IPS-18c (cell line): ENCODE results near the gene TUBGCP2.

Experiments
- H3K4me3 ChIP-seq: 2 replicates; pipeline ENCODE4 v1.7.0; 2013; ENCODE audit warnings: low read depth, mild to moderate bottlenecking, low read length, moderate library complexity; ENCODE audit not compliant: insufficient read depth
- H3K9me3 ChIP-seq: one replicate; pipeline ENCODE4 v1.6.1; 2013; ENCODE audit warnings: mild to moderate bottlenecking, low read length, moderate library complexity; ENCODE audit not compliant: control insufficient read depth, insufficient read depth

The TUBGCP2 gene

DNA sequence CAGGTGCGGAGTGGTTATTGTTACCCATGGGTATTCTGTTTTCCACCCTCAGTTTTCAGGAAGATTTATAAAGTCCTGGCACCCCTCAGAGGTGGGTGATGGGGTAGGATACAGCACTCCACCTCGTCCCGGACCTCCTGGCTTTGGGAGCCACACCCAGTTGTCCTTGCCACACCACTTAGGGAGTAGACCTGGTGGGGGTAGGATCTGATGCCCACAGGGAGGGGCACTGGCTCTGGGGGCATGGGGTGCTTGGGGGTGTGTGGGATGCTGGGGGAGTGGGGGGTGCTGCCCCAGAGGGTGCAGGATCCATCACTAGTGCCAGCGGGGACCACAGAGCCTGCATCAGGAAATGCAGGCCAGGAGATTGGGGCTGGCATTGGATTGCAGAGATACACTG lies 4.5 kb upstream of the TUBGCP2 start:
- Histone ChIP-seq H3K9me3 (peaks cover 2% of the 10 kb centered on the region), H3K4me3 (no peak overlapping the region)

DNA sequence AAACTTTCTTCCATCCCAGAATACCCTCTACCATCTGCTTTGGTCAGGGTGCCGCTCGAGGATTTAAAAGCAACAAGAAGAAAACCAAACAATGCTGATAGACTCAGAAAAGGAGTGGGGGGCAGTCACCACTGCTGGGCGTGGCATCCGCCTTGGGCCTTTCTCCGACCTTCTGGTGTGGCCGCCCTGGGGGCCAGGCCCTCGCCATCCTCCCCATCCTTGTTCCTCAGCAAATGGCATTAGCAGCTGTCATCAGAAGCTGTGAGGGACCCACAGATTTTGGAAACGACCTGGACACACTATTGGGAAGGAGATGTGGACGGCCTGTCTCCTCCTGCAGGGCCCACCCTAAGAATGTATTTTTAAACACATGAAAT lies 4.1 kb upstream of the TUBGCP2 start:
- H3K4me3 ChIP-seq, result no peak overlapping the region
- H3K9me3 ChIP-seq, result peaks cover 2% of the 10 kb centered on the region

DNA sequence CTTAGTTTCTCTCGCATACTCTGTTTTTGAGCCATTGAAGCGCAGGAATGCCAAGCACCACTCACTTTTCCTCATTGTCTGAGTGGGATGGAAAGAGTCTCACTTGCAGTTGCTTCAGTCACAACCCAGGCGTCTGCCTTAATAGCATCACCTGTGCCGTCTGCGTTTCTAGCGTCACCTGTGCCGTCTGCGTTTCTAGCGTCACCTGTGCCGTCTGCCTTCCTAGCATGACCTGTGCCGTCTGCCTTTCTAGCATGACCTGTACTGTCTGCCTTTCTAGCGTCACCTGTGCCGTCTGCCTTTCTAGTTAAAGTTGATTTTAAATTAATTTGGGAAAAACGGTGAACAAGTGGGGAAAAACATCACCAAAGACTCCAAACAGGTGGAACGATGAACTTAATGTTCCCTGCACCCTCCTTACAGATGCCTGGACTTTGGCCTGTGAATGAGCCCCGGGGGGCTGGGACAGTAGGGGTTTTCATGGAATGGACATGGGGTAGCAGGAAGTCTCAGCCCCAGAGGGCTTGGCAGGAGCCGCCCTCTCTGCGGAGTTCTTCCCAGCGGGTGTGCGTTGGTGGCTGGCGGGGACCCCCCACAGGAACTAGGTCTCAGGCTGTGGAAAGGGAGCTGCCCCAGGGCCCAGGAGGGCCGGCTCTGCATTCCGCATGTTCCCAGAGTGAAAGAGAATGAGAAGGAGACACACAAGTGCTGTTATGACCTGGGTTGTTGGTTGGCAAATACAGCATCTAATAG lies 3.5 kb upstream of the TUBGCP2 start:
- no peak overlapping the region for H3K4me3 ChIP-seq
- H3K9me3 ChIP-seq, result peaks cover 2% of the 10 kb centered on the region

DNA sequence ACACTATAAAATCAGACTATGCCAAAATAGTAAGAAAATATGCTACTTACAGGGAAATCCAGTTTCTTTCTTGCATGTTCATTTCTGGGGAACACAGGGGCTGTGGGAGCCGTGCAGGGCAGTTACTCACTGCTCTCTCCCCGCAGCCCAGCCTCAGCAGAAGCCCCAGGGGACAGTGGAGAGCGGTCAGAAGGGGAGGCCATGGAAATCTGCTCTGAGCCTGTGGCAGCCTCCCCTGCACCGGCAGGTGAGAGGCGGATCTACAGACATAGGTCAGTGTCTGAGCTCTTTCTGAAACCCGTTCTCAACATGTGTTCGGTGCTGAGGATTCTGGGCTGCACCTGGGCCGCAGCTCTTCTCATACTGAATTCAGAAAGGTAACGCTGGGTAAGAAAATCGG lies 2.9 kb upstream of the TUBGCP2 start:
- no peak overlapping the region for H3K4me3 ChIP-seq
- peaks cover 2% of the 10 kb centered on the region for H3K9me3 ChIP-seq

DNA sequence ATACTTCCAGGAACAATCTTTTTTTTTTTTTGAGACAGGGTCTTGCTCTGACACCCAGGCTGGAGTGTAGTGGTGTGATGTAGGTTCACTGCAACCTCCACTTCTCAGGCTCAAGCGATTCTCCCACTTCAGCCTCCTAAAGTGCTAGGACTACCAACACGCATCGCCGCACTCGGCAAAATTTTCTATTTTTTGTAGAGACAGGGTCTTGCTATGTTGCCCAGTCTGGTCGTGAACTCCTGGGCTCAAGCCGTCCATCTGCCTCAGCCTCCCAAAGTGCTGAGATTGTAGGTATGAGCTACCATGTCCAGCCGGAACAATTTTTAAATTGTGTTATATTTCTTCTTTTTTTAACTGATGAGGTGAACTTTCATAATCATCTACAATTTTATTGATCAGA lies 2.1 kb upstream of the TUBGCP2 start:
- Histone ChIP-seq H3K9me3 (peaks cover 2% of the 10 kb centered on the region), H3K4me3 (no peak overlapping the region)

DNA sequence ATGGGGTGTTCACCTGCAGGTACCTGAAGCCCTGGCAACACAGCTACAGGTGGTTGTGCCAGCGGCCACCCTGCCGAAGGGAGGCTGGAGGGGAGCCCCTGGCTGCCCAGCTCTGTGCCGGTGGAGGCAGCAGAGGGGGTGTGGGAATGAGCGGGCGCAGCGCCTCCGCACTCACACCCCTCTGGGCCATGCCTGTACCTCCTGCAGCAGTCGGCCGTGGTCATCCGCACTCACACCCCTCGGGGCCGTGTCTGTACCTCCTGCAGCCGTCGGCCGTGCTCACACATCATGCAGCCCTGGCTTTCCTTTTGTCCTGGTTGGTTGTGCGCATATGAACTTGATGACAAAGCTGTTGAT lies 1.7 kb upstream of the TUBGCP2 start:
- Histone ChIP-seq H3K4me3 (no peak overlapping the region), H3K9me3 (peaks cover 2% of the 10 kb centered on the region)

DNA sequence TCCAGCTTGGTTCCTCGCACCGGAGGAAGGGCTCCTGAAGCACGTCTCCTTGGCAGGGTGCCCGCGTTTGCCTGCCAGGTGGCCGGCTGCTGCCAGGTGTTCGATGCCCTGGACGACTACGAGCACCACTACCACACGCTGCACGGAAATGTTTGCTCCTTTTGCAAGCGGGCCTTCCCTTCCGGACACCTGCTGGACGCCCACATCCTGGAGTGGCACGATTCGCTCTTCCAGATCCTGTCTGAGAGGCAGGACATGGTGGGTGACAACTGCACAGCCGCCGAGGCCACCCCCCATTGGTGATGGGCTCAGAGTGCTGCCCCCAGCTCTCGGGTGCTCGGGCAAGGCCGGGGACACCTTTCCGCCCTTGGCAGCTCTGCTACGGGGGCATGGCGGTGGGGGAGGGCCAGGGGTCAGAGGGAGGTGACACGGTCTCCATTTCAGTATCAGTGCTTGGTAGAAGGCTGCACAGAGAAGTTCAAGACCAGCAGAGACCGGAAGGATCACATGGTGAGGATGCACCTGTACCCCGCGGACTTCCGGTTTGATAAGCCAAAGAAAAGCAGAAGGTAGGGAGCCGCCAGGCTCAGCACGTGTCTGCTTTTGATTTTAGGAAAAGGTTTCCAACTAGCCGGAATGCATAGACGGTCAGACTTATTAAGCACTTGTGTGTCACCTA lies 1.2 kb upstream of the TUBGCP2 start:
- H3K9me3 ChIP-seq, result peaks cover 2% of the 10 kb centered on the region
- H3K4me3 ChIP-seq, result no peak overlapping the region

DNA sequence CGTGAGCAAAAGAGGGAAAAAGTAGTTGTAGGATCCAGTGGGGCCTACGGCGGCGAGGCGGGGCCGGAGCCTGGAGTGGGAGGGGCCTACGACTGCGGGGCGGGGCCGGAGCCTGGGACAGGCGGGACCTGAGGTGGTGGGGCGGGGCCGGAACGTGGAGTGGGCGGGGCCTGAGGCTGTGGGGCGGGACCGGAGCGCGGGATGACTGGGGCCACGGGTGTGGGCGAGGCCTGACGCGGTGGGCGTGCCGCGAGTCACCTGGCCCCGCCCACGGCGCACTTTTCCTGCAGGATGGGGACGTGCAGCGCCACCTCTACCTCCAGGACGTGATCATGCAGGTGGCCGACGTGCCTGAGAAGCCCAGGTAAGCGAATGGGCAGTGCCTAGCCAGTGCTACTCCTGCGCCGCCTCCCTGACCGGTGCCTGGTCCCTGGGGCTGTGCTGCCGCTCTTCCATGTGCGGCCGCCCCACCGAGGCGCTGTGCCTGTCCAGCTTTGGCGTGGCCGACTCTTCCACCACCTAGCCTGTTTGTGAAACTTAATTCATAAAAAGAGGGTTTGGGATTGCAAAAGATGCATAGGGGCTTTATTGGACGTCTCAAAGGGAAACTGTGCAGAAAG lies 538 bp upstream of the TUBGCP2 start:
- Histone ChIP-seq H3K9me3 (peaks cover 2% of the 10 kb centered on the region), H3K4me3 (peak overlapping the region; percentile 96)

DNA sequence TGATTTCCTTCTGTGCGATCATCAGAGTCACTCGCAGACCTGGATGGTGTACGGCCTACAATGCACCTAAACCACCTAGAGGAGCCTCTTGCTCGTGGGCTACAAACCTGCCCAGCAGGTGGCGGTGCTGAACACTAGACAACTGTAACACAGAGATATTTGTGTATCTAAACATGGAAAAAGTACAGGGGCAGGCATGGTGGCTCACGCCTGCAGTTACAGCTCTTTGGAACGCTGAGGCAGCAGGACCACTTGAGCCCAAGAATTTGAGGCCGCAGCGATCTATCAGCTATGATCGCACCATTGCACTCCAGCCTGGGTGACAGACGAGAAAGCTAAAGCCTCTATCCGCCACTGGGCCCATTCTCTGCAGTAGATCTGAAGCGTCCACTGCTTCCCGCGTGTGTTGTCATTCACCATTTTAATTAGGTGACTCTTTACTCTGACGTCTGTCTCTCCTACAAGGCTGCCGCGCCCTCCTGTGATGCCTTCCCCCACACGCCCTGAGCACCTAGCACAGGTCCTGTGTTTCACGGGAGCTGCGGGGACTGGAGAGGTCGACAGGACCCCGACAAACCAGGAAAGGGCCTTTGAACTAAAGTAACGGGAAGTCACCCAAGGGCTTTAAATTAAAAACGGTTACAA lies 774 bp downstream of the TUBGCP2 start:
- H3K9me3 ChIP-seq, result peaks cover 2% of the 10 kb centered on the region
- H3K4me3 ChIP-seq, result peak overlapping the region; percentile 96

DNA sequence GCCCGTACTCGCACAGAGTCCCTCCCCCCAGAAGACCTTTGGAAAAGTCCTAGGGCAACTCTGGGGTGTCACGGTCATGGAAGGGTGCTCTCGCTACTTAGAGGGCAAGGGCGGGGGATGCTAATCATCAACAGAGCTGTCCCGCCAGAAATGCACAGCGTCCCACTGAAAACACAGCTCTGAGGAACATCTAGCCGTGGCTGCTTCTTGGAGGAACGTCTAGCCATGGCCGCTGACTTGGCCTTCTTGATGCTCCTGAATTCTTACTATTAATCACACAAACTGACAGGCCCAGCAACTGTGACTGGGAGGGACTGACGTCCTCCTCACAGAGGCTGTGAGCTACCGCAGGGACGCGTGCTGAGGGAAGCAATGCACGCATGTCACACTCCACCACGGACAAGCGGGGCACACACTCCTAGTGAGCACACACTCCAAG lies 1.7 kb downstream of the TUBGCP2 start:
- H3K9me3 ChIP-seq, result peaks cover 2% of the 10 kb centered on the region
- no peak overlapping the region for H3K4me3 ChIP-seq

DNA sequence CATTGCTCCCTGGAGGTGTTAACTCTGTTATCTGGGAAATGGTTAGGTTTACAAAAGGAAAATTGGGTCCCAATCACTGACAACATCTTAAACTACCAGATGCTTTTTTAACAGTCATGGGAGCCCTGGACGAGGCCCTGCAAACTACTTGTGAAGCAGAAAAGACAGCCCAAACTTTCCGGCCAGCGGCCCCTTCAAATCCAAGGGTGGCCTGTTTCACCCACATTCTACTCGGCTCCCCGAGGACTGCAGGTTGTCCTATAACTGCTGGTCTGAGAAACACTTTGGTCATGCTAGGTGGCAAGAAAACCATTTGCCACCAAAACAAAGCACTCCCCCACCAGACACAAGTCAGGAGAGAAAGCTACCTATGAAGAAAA lies 2.6 kb downstream of the TUBGCP2 start:
- Histone ChIP-seq H3K4me3 (no peak overlapping the region), H3K9me3 (peaks cover 2% of the 10 kb centered on the region)

DNA sequence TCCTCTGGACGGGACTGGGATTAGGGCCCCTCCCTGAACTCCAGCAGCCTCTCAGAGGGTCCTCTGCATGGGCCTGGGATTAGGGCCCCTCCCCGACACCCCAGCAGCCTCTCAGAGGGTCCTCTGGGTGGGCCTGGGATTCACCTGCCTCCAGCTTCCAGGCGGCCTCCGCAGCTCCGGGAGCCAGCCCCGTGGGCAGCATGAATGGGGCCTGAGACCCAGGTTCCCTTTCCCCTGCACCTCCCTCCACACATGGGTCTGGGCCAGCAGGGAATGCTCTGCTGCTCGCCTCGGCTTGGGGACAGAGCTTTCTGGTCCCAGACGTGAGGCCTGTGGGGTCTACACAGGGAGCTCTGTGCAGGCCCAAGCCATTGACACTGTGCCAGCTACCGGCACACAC lies 5.5 kb downstream of the TUBGCP2 start:
- Histone ChIP-seq H3K9me3 (no peaks in the 10 kb centered on the region), H3K4me3 (no peak overlapping the region)

DNA sequence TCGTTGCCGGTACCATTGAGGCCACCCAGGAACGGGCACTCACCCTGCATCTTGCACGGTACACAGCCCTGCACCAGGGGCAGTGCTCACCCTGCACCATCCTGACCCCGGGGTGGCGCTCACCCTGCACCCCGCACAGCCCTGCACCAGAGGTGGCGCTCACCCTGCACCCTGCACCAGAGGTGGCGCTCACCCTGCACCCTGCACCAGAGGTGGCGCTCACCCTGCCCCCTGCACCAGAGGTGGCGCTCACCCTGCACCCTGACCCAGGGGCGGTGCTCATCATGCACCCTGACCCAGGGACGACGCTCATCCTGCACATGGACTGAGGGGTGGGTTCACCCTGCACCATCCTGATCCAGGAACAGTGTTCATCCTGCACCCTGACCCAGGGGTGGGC lies 6.4 kb downstream of the TUBGCP2 start:
- Histone ChIP-seq H3K9me3 (no peaks in the 10 kb centered on the region), H3K4me3 (no peak overlapping the region)

DNA sequence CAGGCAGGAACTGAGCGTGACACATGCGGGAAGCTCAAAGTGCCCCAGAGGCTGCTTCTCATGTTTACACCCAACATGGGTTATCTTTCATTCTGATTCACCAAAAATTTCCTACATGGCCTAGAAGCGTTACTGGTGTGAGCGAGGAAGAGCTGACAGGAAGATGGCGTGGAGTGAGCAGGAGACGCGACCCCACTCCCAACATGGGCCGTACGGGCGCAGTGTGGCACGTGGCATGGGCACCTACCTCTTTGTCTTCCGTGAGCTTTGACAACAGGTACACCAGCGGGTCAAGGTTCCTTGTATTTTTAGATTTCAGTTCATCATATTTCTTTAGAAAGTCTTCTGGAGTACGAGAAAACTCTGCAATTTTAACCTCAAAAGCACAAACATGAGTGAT lies 8.9 kb downstream of the TUBGCP2 start:
- Histone ChIP-seq H3K4me3 (no peak overlapping the region), H3K9me3 (no peaks in the 10 kb centered on the region)

DNA sequence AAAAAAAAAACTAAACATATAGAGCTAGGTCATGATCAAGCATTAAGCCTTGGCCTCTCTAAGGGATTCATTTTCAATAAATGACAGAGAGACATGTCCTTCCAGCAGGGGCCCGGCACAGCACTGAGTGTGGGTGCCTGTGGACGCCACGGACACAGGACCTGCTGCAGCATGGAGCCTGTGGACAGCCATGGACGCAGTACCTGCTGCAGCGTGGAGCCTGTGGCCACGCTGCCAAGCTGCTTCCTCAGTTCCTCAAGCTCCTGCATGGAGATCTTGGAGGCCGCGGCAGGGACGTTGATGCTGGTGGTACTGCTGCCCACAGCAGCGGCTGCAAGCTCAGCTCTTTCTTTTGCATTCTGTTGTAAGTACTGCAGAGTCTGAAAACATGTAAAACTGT lies 9.4 kb downstream of the TUBGCP2 start:
- H3K9me3 ChIP-seq, result no peaks in the 10 kb centered on the region
- H3K4me3 ChIP-seq, result no peak overlapping the region

DNA sequence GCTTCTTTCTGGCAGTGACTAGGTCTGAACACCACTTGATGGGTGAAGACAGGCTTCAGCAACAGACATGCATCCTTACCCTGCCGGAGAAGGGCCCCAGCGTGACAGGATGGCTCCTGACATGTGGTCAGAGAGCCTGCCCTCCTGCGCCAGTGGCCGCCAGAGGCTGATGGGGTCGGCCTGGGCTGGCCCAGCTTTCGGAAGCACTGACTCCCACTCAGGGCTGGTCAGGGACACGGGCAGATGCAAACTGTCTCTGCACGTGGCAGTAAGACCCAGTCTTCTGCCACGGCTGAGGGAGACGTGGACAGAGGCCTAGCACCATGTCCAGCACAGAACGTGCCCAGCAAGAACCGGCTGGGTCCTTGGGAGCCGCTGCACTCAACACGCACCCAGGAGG lies 10.2 kb downstream of the TUBGCP2 start:
- H3K9me3 ChIP-seq, result no peaks in the 10 kb centered on the region
- no peak overlapping the region for H3K4me3 ChIP-seq

DNA sequence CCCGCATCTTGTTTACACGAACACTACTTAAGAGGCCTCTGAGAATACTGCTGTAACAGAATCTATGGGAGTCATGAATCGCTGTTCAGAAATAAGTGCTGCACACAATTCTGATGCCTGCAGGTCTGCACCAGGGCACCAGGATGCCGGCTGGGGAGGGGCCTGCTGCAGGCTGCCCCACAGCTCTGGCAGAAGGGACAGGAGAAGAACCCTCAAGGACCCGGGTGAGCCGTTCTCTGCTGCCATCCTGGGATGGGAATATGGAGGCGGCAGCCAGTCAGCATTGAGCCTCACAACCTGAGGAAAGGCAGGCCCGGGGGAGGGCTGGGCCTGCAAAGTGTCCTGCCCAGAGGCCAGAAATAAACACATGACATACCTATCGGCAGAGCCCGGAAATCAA lies 11.2 kb downstream of the TUBGCP2 start:
- H3K4me3 ChIP-seq, result no peak overlapping the region

More for the DNA sequence above, 11.2 kb downstream of the TUBGCP2 start:
- no peaks in the 10 kb centered on the region for H3K9me3 ChIP-seq
